ENCODE results near the gene TMC3. TPM values are rescaled to one million over a fixed set of nuclear protein-coding genes. Genes with fewer than 3 reads are reported as not detected.

The TMC3 gene
- total RNA-seq, 2 experiments from 2014 or later, result not detected

- peak overlapping the region; percentile 92 for H3K4me3 ChIP-seq (ENCODE audit: low read depth, low read length, poor library complexity, severe bottlenecking)
- no peak overlapping the region for H2AFZ ChIP-seq (ENCODE audit: low read length)
- H4K20me1 ChIP-seq (ENCODE audit: insufficient read depth, low read length), result peaks cover 26% of the 10 kb centered on the region; the same call in 1 of the 2 replicates
- intact Hi-C loops (cut with micrococcal nuclease; ENCODE audit: unreplicated experiment), result no loop called here
- H3K36me3 ChIP-seq (ENCODE audit: insufficient read depth, low read length), result peaks cover 95% of the 10 kb centered on the region
- peaks cover 87% of the 10 kb centered on the region for H3K79me2 ChIP-seq (ENCODE audit: insufficient read depth, low read depth, low read length)
- H3K27ac ChIP-seq (ENCODE audit: low read depth, low read length, poor library complexity, severe bottlenecking), result peak overlapping the region; percentile 98
- H3K4me2 ChIP-seq (ENCODE audit: low read length), result peak overlapping the region; percentile 91
- no peaks in the 10 kb centered on the region for H3K9me2 ChIP-seq (ENCODE audit: insufficient read depth, low read length)
- H3K4me1 ChIP-seq (ENCODE audit: insufficient read depth, low read length, poor library complexity, severe bottlenecking), result peaks cover 62% of the 10 kb centered on the region
- no peaks in the 10 kb centered on the region for H3K9me3 ChIP-seq (ENCODE audit: low read length)
- ChIA-PET POLR2A (interaction anchor here (0.6 to 3.5 kb wide), 12 partner anchors 9 to 36 kb away, joined by 3 to 27 read pairs (median 5); no protein-coding TSS in a partner anchor), CTCF (ENCODE audit: unreplicated experiment) (interaction anchor here (1.0 to 1.7 kb wide), 4 partner anchors 15 to 36 kb away, joined by 3 to 9 read pairs (median 4); partner anchors contain the start of gene STARD5)
- peak; percentile 65 for DNase-seq (ENCODE audit: low spot score)
- no TSS peak for BruUV-seq (replicated peaks)
- TF ChIP-seq, protein P1, sequence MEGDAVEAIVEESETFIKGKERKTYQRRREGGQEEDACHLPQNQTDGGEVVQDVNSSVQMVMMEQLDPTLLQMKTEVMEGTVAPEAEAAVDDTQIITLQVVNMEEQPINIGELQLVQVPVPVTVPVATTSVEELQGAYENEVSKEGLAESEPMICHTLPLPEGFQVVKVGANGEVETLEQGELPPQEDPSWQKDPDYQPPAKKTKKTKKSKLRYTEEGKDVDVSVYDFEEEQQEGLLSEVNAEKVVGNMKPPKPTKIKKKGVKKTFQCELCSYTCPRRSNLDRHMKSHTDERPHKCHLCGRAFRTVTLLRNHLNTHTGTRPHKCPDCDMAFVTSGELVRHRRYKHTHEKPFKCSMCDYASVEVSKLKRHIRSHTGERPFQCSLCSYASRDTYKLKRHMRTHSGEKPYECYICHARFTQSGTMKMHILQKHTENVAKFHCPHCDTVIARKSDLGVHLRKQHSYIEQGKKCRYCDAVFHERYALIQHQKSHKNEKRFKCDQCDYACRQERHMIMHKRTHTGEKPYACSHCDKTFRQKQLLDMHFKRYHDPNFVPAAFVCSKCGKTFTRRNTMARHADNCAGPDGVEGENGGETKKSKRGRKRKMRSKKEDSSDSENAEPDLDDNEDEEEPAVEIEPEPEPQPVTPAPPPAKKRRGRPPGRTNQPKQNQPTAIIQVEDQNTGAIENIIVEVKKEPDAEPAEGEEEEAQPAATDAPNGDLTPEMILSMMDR (conservative IDR thresholded peaks at IDR 0.05; ENCODE audit: low read length), result no peak
- TF ChIP-seq EZH2phosphoT487 (IDR thresholded peaks at IDR 0.05; ENCODE audit: borderline replicate concordance, low read depth, low read length), result no peak
Measured at GRCh38 chr15:81301815-81302399, 72.1 kb downstream of the TMC3 start.

- H3K9me3 ChIP-seq (ENCODE audit: low read length), result no peaks in the 10 kb centered on the region
- DNase-seq (ENCODE audit: low spot score), result no peak
- H3K9me2 ChIP-seq (ENCODE audit: insufficient read depth, low read length), result no peaks in the 10 kb centered on the region
- peak overlapping the region; percentile 91 for H3K4me2 ChIP-seq (ENCODE audit: low read length)
- no peak for TF ChIP-seq EZH2phosphoT487 (IDR thresholded peaks at IDR 0.05; ENCODE audit: borderline replicate concordance, low read depth, low read length)
- TF ChIP-seq, protein P1 (conservative IDR thresholded peaks at IDR 0.05; ENCODE audit: low read length), result no peak
- peaks cover 65% of the 10 kb centered on the region for H3K4me1 ChIP-seq (ENCODE audit: insufficient read depth, low read length, poor library complexity, severe bottlenecking)
- intact Hi-C loops (cut with micrococcal nuclease; ENCODE audit: unreplicated experiment), result no loop called here
- H3K4me3 ChIP-seq (ENCODE audit: low read depth, low read length, poor library complexity, severe bottlenecking), result peak overlapping the region; percentile 92
- H4K20me1 ChIP-seq (ENCODE audit: insufficient read depth, low read length), result peaks cover 26% of the 10 kb centered on the region; the same call in 1 of the 2 replicates
- CTCF ChIA-PET (ENCODE audit: unreplicated experiment), result interaction anchor here (1.0 to 1.7 kb wide), 4 partner anchors 16 to 35 kb away, joined by 3 to 9 read pairs (median 4); partner anchors contain the start of gene STARD5
- peaks cover 90% of the 10 kb centered on the region for H3K36me3 ChIP-seq (ENCODE audit: insufficient read depth, low read length)
- POLR2A ChIA-PET, result interaction anchor here (1.0 to 3.5 kb wide), 10 partner anchors 10 to 35 kb away, joined by 3 to 27 read pairs (median 5); no protein-coding TSS in a partner anchor
- no peak overlapping the region for H2AFZ ChIP-seq (ENCODE audit: low read length)
- peak overlapping the region; percentile 98 for H3K27ac ChIP-seq (ENCODE audit: low read depth, low read length, poor library complexity, severe bottlenecking)
- peaks cover 89% of the 10 kb centered on the region for H3K79me2 ChIP-seq (ENCODE audit: insufficient read depth, low read depth, low read length)
- BruUV-seq (replicated peaks), result no TSS peak
Measured at GRCh38 chr15:81301385-81301784, 72.6 kb downstream of the TMC3 start.
